Skeletal muscle tissue (tissue), 5 donors: ENCODE data around the gene ANKRD35. TPM values are rescaled to one million over a fixed set of nuclear protein-coding genes. Genes with fewer than 3 reads are reported as not detected.
A peak's percentile ranks its signal among the peaks of the same experiment; 100 is the strongest.
"Not testable (repeated sequence)": the region's sequence is repeated elsewhere in the genome, so short reads cannot be mapped to it uniquely, and the experiment has no call there.

Experiments used
- H3K27ac ChIP-seq: one replicate; pipeline ENCODE4 v1.7.0; 2013; ENCODE audit warnings: mild to moderate bottlenecking, low read depth, low read length, inconsistent platforms
- H3K27me3 ChIP-seq, 3 donors: one replicate each; pipeline ENCODE4 v1.7.0; 2013; ENCODE audit warnings: low read length in 3 of 3; ENCODE audit not compliant: control insufficient read depth in 3 of 3, insufficient read depth in 3 of 3
- H3K36me3 ChIP-seq, 3 donors: one replicate each; pipeline ENCODE4 v1.7.0; 2013; ENCODE audit warnings: low read length in 3 of 3; ENCODE audit not compliant: control insufficient read depth in 3 of 3, insufficient read depth in 3 of 3
- H3K4me1 ChIP-seq, 3 donors: one replicate each; pipeline ENCODE4 v1.7.0; 2013; ENCODE audit warnings: low read length in 3 of 3, mild to moderate bottlenecking in 3 of 3; ENCODE audit not compliant: control insufficient read depth in 3 of 3, insufficient read depth in 3 of 3
- H3K4me3 ChIP-seq, 3 donors: one replicate each; pipeline ENCODE4 v1.7.0; 2013; ENCODE audit warnings: low read length in 3 of 3
- H3K9ac ChIP-seq, 3 donors: one replicate each; pipeline ENCODE4 v1.7.0; 2013; ENCODE audit warnings: low read length in 3 of 3, mild to moderate bottlenecking in 3 of 3, moderate library complexity in 2 of 3, low read depth in 1 of 3
- H3K9me3 ChIP-seq, 3 donors: one replicate each; pipeline ENCODE4 v1.7.0; 2013; ENCODE audit warnings: low read length in 3 of 3; ENCODE audit not compliant: control insufficient read depth in 3 of 3
- small RNA-seq: library from RNA; depleted of rRNA; stranded (forward); fragments of <200 nt; gene quantifications from one replicate; pipeline ENCODE3, GENCODE V24; 2014
- total RNA-seq: library from RNA; depleted of rRNA; stranded (reverse); fragments of >200 nt; gene quantifications from one replicate; pipeline ENCODE4 v1.2.3, GENCODE V29; 2014
- donor health status: Osteomylitis.

Gene ANKRD35
- total RNA-seq, 1 donor from 2014 or later: 1.6 TPM

- Histone ChIP-seq H3K27me3 (no peaks in the 10 kb centered on the region), H3K4me3 (peak within 1 kb of the TSS; percentile 86 to 99 (median 98)), H3K4me1 (peaks cover 2 to 6% (median 6%) of the 10 kb centered on the region in 3 donors), H3K9me3 (no peaks in the 10 kb centered on the region), H3K9ac (peak within 1 kb of the TSS; percentile 87 to 97 (median 94)), H3K36me3 (peaks cover 15 to 27% (median 25%) of the 10 kb centered on the region in 3 donors), H3K27ac (peak within 1 kb of the TSS; percentile 89)
These were observed 61.8 kb downstream of the ANKRD35 start, which contains the start of the genes POLR3C and RNF115 for GRCh38 chr1:145823565-145824498. Gene POLR3C, plus strand, starts transcription at chr1:145824200. Its CDS starts 1,577 bp downstream, at chr1:145825777. Gene RNF115, minus strand, starts transcription at chr1:145824095. Its CDS starts 222 bp downstream, at chr1:145823873.

- H3K27me3 ChIP-seq, H3K9me3 ChIP-seq, H3K9ac ChIP-seq, H3K4me1 ChIP-seq, H3K27ac ChIP-seq: not testable (repeated sequence)
- Histone ChIP-seq H3K36me3 (peaks cover 7 to 17% (median 16%) of the 10 kb centered on the region in 3 donors), H3K4me3 (peak overlapping the region in 1 of 3 donors; percentile 49)
These were observed 62.8 kb downstream of the ANKRD35 start for GRCh38 chr1:145822779-145823331.

GRCh38 chr1:145818095-145818494, 67.6 kb downstream of the ANKRD35 start:
- peak overlapping the region; percentile 58 for H3K27ac ChIP-seq
- H3K4me3 ChIP-seq, H3K4me1 ChIP-seq, H3K9me3 ChIP-seq, H3K27me3 ChIP-seq, H3K36me3 ChIP-seq, H3K9ac ChIP-seq: not testable (repeated sequence)

Small RNA genes within 50 kb of the gene (small RNA-seq; reads per million reads assigned to genes)
- not detected for gene MIR6736

Other genes starting within 250 kb of the ANKRD35 start
- gene PDZK1, start 178.5 kb downstream of the ANKRD35 start, total RNA-seq: under 0.01 TPM
- under 0.01 TPM for gene CD160, start 166.4 kb downstream of the ANKRD35 start, total RNA-seq
- 13.6 TPM for gene RNF115, start 61.8 kb downstream of the ANKRD35 start, total RNA-seq
- gene POLR3C, start 61.7 kb downstream of the ANKRD35 start, total RNA-seq: 22.4 TPM
- 8.9 TPM for gene NUDT17, start 40.2 kb downstream of the ANKRD35 start, total RNA-seq
- gene PIAS3, start 26.8 kb downstream of the ANKRD35 start, total RNA-seq: 5.7 TPM
- gene ITGA10, start 24.2 kb upstream of the ANKRD35 start, total RNA-seq: 3.1 TPM
- gene PEX11B, start 32.9 kb upstream of the ANKRD35 start, total RNA-seq: 26.6 TPM
- gene RBM8A, start 41.6 kb upstream of the ANKRD35 start, total RNA-seq: 36.5 TPM
- gene LIX1L, start 72.2 kb upstream of the ANKRD35 start, total RNA-seq: 16.2 TPM
- gene ANKRD34A, start 78.7 kb upstream of the ANKRD35 start, total RNA-seq: under 0.01 TPM
- 17.7 TPM for gene POLR3GL, start 78.8 kb upstream of the ANKRD35 start, total RNA-seq
- 536 TPM for gene TXNIP, start 110.7 kb upstream of the ANKRD35 start, total RNA-seq
- gene HJV, start 135.9 kb upstream of the ANKRD35 start, total RNA-seq: 439 TPM